ENCODE measurements around the gene FDX2.

GRCh38 chr19:10306327-10306726 is 9.5 kb downstream of the FDX2 start:
- TF ChIP-seq POLR2A (IDR thresholded peaks at IDR 0.05; ENCODE audit: low read depth, low read length): no peak
- no peak for TF ChIP-seq EZH2 (IDR thresholded peaks at IDR 0.05; ENCODE audit: borderline replicate concordance, low read depth, low read length, severe bottlenecking)
- no peak for TF ChIP-seq CTCF (IDR thresholded peaks at IDR 0.05; ENCODE audit: extremely low read depth in 1 of 2, insufficient read depth in 1 of 2, low read depth in 1 of 2, low read length in 2 of 2)
- TF ChIP-seq GATA2 (IDR thresholded peaks at IDR 0.05; ENCODE audit: insufficient read depth, insufficient read length, low read depth, low read length): no peak
- no peak for TF ChIP-seq MYC (IDR thresholded peaks at IDR 0.05; ENCODE audit: low read depth, low read length)
- TF ChIP-seq POLR2AphosphoS5 (IDR thresholded peaks at IDR 0.05; ENCODE audit: insufficient read depth, low read depth, low read length): no peak
- TF ChIP-seq MAX (IDR thresholded peaks at IDR 0.05; ENCODE audit: insufficient read depth, insufficient read length): no peak
- no peak for TF ChIP-seq JUN (IDR thresholded peaks at IDR 0.05; ENCODE audit: borderline replicate concordance, insufficient read depth, insufficient read length, low read depth)
